HepG2 (cell line): ENCODE data around the gene AGAP3. TPM values are rescaled to one million over a fixed set of nuclear protein-coding genes. Genes with fewer than 3 reads are reported as not detected.

Source experiments
- ADNP ChIP-seq: sonication (generic); formaldehyde crosslinking; IDR thresholded peaks from 2 replicates; pipeline ENCODE4 v1.4.0; 2020; ENCODE audit warnings: missing genetic modification reagents
- HOXA5 ChIP-seq: sonication (generic); formaldehyde crosslinking; IDR thresholded peaks from 2 replicates; pipeline ENCODE4 v1.4.0; 2020; ENCODE audit warnings: missing genetic modification reagents
- RFX3 ChIP-seq: IDR thresholded peaks from 2 replicates; pipeline ENCODE4 v1.6.1; 2016; ENCODE audit warnings: missing biosample characterization, missing genetic modification reagents
- SIN3B ChIP-seq: fragments of 150-350 bp; IDR thresholded peaks from 2 replicates; pipeline ENCODE4 v1.6.1; 2014; ENCODE audit warnings: low read length
- TEAD2 ChIP-seq: sonication (generic); formaldehyde crosslinking; IDR thresholded peaks from 2 replicates; pipeline ENCODE4 v1.9.0; 2021; ENCODE audit warnings: missing genetic modification reagents
- YY1 ChIP-seq: IDR thresholded peaks from 2 replicates; pipeline ENCODE4 v1.6.1; 2011; ENCODE audit warnings: low read length, low read depth, moderate library complexity, mild to moderate bottlenecking; ENCODE audit not compliant: insufficient read depth, insufficient replicate concordance
- ZNF124 ChIP-seq: sonication (generic); formaldehyde crosslinking; IDR thresholded peaks from 2 replicates; pipeline ENCODE4 v1.4.0; 2020; ENCODE audit warnings: missing genetic modification reagents
- ZNF678 ChIP-seq: sonication (generic); formaldehyde crosslinking; IDR thresholded peaks from 2 replicates; pipeline ENCODE4 v1.4.0; 2020; ENCODE audit warnings: mild to moderate bottlenecking, missing genetic modification reagents
- polyA plus RNA-seq, 8 experiments: library from polyadenylated mRNA; depleted of rRNA in 3 of 8; stranded (reverse) in 7 of 8; unstranded in 1 of 8; fragments of >200 nt; fragmentation: Illumina TruSeq in 4 of 8; extraction: Trizol in 4 of 8; gene quantifications; 2 replicates each; pipeline versions ENCODE4 v1.2.1 to v1.2.3, GENCODE V29; 2011 to 2016; ENCODE audit warnings: low read depth in 4 of 8, missing spikeins in 1 of 8, mixed read lengths in 1 of 8; ENCODE audit not compliant: insufficient read depth in 1 of 8
- total RNA-seq, 5 experiments: library from RNA; depleted of rRNA; stranded (reverse); fragments of >200 nt; fragmentation: Illumina TruSeq; extraction: Trizol; gene quantifications; 2 replicates each; pipeline ENCODE4 v1.2.3, GENCODE V29; 2016; ENCODE audit warnings: low read depth in 1 of 5
- TF ChIP-seq, protein P1 (sequence below): sonication (generic); formaldehyde crosslinking; IDR thresholded peaks from 2 replicates; pipeline ENCODE4 v1.4.0; 2020; ENCODE audit warnings: missing genetic modification reagents, borderline replicate concordance
- TF ChIP-seq, protein P2 (sequence below): sonication (generic); formaldehyde crosslinking; IDR thresholded peaks from 2 replicates; pipeline ENCODE4 v1.8.0; 2022; ENCODE audit warnings: low read depth, missing genetic modification reagents
- TF ChIP-seq, protein P3 (sequence below): IDR thresholded peaks from 2 replicates; pipeline ENCODE4 v1.6.1; 2016; ENCODE audit warnings: missing biosample characterization, missing genetic modification reagents, low read depth
- TF ChIP-seq, protein P4 (sequence below): sonication (generic); formaldehyde crosslinking; IDR thresholded peaks from 2 replicates; pipeline ENCODE4 v1.5.0; 2020; ENCODE audit warnings: missing genetic modification reagents
- TF ChIP-seq, protein P5 (sequence below): sonication (generic); formaldehyde crosslinking; IDR thresholded peaks from 2 replicates; pipeline ENCODE4 v1.4.0; 2020; ENCODE audit warnings: missing genetic modification reagents

The AGAP3 gene
- total and polyA plus RNA-seq, 2 of the 13 experiments (the other 11 are each of a cell fraction or from before 2014, with no cell fraction given), result 31.3 to 61.4 TPM

DNA sequence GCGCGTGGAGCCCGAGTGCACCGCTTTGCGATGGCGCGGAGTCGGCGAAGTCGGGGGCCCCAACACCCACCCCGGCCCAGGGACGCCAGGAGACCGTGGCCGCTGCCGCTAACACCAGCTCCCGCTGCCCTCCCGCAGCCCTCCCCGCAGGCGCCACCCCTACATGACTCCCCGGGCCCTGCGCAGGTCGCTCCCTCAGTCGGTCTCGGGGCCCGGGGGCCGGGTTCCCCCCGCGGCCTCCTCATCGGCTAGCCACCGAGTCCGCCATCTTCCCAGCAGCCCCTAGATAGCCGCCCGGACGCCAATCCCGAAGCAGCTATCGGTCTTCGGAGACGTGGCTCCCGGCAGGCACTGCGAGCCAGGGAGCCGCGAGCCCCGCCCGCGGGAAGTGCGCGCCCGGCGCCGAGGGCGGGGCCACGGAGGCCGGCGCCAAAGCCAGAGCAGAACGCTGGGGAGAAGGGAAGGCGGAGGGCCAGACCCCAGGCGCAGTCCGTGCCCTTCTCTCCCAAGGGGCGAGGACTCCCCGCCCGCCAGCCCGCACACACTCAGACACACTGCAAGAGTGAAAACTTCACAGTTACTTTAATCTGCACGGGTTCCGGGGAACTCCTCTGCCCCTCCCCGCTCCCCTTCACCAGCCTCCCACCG lies 5.6 kb upstream of the AGAP3 start, which contains the start of gene FASTK (continued):
- TF ChIP-seq, protein P1, sequence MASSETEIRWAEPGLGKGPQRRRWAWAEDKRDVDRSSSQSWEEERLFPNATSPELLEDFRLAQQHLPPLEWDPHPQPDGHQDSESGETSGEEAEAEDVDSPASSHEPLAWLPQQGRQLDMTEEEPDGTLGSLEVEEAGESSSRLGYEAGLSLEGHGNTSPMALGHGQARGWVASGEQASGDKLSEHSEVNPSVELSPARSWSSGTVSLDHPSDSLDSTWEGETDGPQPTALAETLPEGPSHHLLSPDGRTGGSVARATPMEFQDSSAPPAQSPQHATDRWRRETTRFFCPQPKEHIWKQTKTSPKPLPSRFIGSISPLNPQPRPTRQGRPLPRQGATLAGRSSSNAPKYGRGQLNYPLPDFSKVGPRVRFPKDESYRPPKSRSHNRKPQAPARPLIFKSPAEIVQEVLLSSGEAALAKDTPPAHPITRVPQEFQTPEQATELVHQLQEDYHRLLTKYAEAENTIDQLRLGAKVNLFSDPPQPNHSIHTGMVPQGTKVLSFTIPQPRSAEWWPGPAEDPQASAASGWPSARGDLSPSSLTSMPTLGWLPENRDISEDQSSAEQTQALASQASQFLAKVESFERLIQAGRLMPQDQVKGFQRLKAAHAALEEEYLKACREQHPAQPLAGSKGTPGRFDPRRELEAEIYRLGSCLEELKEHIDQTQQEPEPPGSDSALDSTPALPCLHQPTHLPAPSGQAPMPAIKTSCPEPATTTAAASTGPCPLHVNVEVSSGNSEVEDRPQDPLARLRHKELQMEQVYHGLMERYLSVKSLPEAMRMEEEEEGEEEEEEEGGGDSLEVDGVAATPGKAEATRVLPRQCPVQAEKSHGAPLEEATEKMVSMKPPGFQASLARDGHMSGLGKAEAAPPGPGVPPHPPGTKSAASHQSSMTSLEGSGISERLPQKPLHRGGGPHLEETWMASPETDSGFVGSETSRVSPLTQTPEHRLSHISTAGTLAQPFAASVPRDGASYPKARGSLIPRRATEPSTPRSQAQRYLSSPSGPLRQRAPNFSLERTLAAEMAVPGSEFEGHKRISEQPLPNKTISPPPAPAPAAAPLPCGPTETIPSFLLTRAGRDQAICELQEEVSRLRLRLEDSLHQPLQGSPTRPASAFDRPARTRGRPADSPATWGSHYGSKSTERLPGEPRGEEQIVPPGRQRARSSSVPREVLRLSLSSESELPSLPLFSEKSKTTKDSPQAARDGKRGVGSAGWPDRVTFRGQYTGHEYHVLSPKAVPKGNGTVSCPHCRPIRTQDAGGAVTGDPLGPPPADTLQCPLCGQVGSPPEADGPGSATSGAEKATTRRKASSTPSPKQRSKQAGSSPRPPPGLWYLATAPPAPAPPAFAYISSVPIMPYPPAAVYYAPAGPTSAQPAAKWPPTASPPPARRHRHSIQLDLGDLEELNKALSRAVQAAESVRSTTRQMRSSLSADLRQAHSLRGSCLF (CRISPR knock-in tag), result no peak
- TF ChIP-seq, protein P2, sequence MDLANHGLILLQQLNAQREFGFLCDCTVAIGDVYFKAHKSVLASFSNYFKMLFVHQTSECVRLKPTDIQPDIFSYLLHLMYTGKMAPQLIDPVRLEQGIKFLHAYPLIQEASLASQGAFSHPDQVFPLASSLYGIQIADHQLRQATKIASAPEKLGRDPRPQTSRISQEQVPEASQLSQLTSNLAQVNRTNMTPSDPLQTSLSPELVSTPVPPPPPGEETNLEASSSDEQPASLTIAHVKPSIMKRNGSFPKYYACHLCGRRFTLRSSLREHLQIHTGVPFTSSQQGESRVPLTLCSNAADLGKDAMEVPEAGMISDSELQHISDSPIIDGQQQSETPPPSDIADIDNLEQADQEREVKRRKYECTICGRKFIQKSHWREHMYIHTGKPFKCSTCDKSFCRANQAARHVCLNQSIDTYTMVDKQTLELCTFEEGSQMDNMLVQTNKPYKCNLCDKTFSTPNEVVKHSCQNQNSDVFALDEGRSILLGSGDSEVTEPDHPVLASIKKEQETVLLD (CRISPR knock-in tag), result peak; percentile 15
- TF ChIP-seq RFX3 (CRISPR knock-in tag), result no peak
- TF ChIP-seq ZNF678 (CRISPR knock-in tag), result peak; percentile 59; the same call in 1 of the 2 replicates
- TF ChIP-seq YY1, result peak; percentile 97
- TF ChIP-seq HOXA5 (CRISPR knock-in tag), result no peak; the same call in 1 of the 2 replicates
- TF ChIP-seq TEAD2 (CRISPR knock-in tag), result no peak
- TF ChIP-seq, protein P3, sequence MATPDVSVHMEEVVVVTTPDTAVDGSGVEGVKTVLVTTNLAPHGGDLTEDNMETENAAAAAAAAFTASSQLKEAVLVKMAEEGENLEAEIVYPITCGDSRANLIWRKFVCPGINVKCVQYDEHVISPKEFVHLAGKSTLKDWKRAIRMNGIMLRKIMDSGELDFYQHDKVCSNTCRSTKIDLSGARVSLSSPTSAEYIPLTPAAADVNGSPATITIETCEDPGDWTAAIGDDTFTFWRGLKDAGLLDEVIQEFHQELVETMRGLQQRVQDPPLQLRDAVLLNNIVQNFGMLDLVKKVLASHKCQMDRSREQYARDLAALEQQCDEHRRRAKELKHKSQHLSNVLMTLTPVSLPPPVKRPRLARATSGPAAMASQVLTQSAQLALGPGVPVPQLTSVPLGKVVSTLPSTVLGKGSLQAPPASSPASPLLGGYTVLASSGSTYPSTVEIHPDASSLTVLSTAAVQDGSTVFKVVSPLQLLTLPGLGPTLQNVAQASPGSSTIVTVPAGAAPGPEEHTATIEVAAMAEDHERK (CRISPR knock-in tag), result no peak
- TF ChIP-seq ADNP (CRISPR knock-in tag), result no peak
- TF ChIP-seq, protein P4, sequence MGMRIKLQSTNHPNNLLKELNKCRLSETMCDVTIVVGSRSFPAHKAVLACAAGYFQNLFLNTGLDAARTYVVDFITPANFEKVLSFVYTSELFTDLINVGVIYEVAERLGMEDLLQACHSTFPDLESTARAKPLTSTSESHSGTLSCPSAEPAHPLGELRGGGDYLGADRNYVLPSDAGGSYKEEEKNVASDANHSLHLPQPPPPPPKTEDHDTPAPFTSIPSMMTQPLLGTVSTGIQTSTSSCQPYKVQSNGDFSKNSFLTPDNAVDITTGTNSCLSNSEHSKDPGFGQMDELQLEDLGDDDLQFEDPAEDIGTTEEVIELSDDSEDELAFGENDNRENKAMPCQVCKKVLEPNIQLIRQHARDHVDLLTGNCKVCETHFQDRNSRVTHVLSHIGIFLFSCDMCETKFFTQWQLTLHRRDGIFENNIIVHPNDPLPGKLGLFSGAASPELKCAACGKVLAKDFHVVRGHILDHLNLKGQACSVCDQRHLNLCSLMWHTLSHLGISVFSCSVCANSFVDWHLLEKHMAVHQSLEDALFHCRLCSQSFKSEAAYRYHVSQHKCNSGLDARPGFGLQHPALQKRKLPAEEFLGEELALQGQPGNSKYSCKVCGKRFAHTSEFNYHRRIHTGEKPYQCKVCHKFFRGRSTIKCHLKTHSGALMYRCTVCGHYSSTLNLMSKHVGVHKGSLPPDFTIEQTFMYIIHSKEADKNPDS (CRISPR knock-in tag), result no peak
- TF ChIP-seq, protein P5, sequence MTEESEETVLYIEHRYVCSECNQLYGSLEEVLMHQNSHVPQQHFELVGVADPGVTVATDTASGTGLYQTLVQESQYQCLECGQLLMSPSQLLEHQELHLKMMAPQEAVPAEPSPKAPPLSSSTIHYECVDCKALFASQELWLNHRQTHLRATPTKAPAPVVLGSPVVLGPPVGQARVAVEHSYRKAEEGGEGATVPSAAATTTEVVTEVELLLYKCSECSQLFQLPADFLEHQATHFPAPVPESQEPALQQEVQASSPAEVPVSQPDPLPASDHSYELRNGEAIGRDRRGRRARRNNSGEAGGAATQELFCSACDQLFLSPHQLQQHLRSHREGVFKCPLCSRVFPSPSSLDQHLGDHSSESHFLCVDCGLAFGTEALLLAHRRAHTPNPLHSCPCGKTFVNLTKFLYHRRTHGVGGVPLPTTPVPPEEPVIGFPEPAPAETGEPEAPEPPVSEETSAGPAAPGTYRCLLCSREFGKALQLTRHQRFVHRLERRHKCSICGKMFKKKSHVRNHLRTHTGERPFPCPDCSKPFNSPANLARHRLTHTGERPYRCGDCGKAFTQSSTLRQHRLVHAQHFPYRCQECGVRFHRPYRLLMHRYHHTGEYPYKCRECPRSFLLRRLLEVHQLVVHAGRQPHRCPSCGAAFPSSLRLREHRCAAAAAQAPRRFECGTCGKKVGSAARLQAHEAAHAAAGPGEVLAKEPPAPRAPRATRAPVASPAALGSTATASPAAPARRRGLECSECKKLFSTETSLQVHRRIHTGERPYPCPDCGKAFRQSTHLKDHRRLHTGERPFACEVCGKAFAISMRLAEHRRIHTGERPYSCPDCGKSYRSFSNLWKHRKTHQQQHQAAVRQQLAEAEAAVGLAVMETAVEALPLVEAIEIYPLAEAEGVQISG (CRISPR knock-in tag), result peak; percentile 97
- peak; percentile 56; the same call in 1 of the 2 replicates for TF ChIP-seq SIN3B
- TF ChIP-seq ZNF124 (CRISPR knock-in tag), result no peak
